Neural cell (in vitro differentiated cells): Measurements from ENCODE around the gene RAB15. TPM values are rescaled to one million over a fixed set of nuclear protein-coding genes. Genes with fewer than 3 reads are reported as not detected.

Experiments used
- H2AFZ ChIP-seq: fragments of 200-600, 300-800 bp; sonication (generic), shearing (Covaris generic); 2 replicates; pipeline ENCODE4 v1.6.0; 2014; ENCODE audit warnings: low read depth, mild to moderate bottlenecking, antibody characterized with exemption, low read length, moderate library complexity
- H3F3A ChIP-seq: fragments of 200-600 bp; shearing (Covaris generic); 2 replicates; pipeline ENCODE4 v1.6.1; 2016; ENCODE audit warnings: mild to moderate bottlenecking, moderate library complexity, mixed read lengths, antibody characterized with exemption, low read length; ENCODE audit not compliant: insufficient read depth, poor library complexity, severe bottlenecking
- H3K27ac ChIP-seq: fragments of 200-600, 300-800 bp; sonication (generic), shearing (Covaris generic); 2 replicates; pipeline ENCODE4 v1.5.1; 2014; ENCODE audit warnings: mild to moderate bottlenecking, low read length, moderate library complexity
- H3K27me3 ChIP-seq: fragments of 300-800, 200-600 bp; sonication (generic), shearing (Covaris generic); 2 replicates; pipeline ENCODE4 v1.6.0; 2014; ENCODE audit warnings: mild to moderate bottlenecking, low read depth, low read length, moderate library complexity; ENCODE audit not compliant: insufficient read depth
- H3K36me3 ChIP-seq: fragments of 300-800, 200-600 bp; sonication (generic), shearing (Covaris generic); 2 replicates; pipeline ENCODE4 v1.5.1; 2014; ENCODE audit warnings: mild to moderate bottlenecking, antibody characterized with exemption, low read length, moderate library complexity; ENCODE audit not compliant: insufficient read depth
- H3K4me2 ChIP-seq: fragments of 300-800, 200-600 bp; sonication (generic), shearing (Covaris generic); 2 replicates; pipeline ENCODE4 v1.6.0; 2014; ENCODE audit warnings: mild to moderate bottlenecking, low read length
- H3K4me3 ChIP-seq: fragments of 300-800, 200-600 bp; sonication (generic), shearing (Covaris generic); 2 replicates; pipeline ENCODE4 v1.5.1; 2014; ENCODE audit warnings: mild to moderate bottlenecking, low read length, moderate library complexity
- H3K79me2 ChIP-seq: fragments of 200-600 bp; shearing (Covaris generic); replicated peaks from 2 replicates; pipeline ENCODE4 v1.6.0; 2014; ENCODE audit warnings: mild to moderate bottlenecking, low read length, moderate library complexity; ENCODE audit not compliant: insufficient read depth
- H3K9ac ChIP-seq: fragments of 300-800, 200-600 bp; sonication (generic), shearing (Covaris generic); 2 replicates; pipeline ENCODE4 v1.6.1; 2016; ENCODE audit warnings: mild to moderate bottlenecking, low read length, mixed read lengths
- H3K9me2 ChIP-seq: fragments of 200-600 bp; shearing (Covaris generic); 2 replicates; pipeline ENCODE4 v1.6.1; 2016; ENCODE audit warnings: mild to moderate bottlenecking, low read length, mixed read lengths; ENCODE audit not compliant: insufficient read depth
- H3K9me3 ChIP-seq: fragments of 200-600, 300-800 bp; sonication (generic), shearing (Covaris generic); 2 replicates; pipeline ENCODE4 v1.6.1; 2016; ENCODE audit warnings: mild to moderate bottlenecking, mixed run types, low read length, moderate library complexity, mixed read lengths
- H4K20me1 ChIP-seq: fragments of 200-600 bp; shearing (Covaris generic); 2 replicates; pipeline ENCODE4 v1.6.1; 2016; ENCODE audit warnings: mild to moderate bottlenecking, mixed run types; ENCODE audit not compliant: insufficient read depth
- EP300 ChIP-seq: fragments of 450-650 bp; conservative IDR thresholded peaks from 2 replicates; pipeline ENCODE4 v1.6.1; 2014; ENCODE audit warnings: antibody characterized with exemption, mild to moderate bottlenecking, moderate library complexity; ENCODE audit not compliant: poor library complexity, severe bottlenecking
- EZH2 ChIP-seq: fragments of 200-600, 300-800 bp; shearing (Covaris generic), sonication (generic); IDR thresholded peaks from 2 replicates; pipeline ENCODE4 v1.6.1; 2014; ENCODE audit warnings: antibody characterized with exemption, low read length, borderline replicate concordance, mild to moderate bottlenecking; ENCODE audit not compliant: insufficient read depth, poor library complexity, severe bottlenecking
- MXI1 ChIP-seq: fragments of 450-650 bp; conservative IDR thresholded peaks from 2 replicates; pipeline ENCODE4 v1.6.1; 2014; ENCODE audit warnings: antibody characterized with exemption, mild to moderate bottlenecking; ENCODE audit not compliant: poor library complexity, severe bottlenecking
- POLR2AphosphoS5 ChIP-seq: IDR thresholded peaks from 2 replicates; pipeline ENCODE4 v1.6.1; 2012
- RAD21 ChIP-seq: fragments of 450-650 bp; conservative IDR thresholded peaks from 2 replicates; pipeline ENCODE4 v1.6.1; 2014; ENCODE audit warnings: antibody characterized with exemption, mild to moderate bottlenecking, moderate library complexity
- SMC3 ChIP-seq: fragments of 450-650 bp; conservative IDR thresholded peaks from 2 replicates; pipeline ENCODE4 v1.6.1; 2014; ENCODE audit warnings: antibody characterized with exemption, mild to moderate bottlenecking, moderate library complexity; ENCODE audit not compliant: poor library complexity
- TAF1 ChIP-seq: IDR thresholded peaks from 2 replicates; pipeline ENCODE4 v1.6.1; 2012; ENCODE audit warnings: low read depth
- polyA plus RNA-seq: library from polyadenylated mRNA; depleted of rRNA; stranded (reverse); fragments of >200 nt; gene quantifications from 2 replicates; pipeline ENCODE4 v1.2.3, GENCODE V29; 2014
- TF ChIP-seq, protein P1 (sequence below): IDR thresholded peaks from 2 replicates; pipeline ENCODE4 v1.6.1; 2012; ENCODE audit warnings: borderline replicate concordance
- TF ChIP-seq, protein P2 (sequence below): fragments of 450-650 bp; IDR thresholded peaks from 2 replicates; pipeline ENCODE4 v1.5.1; 2014; ENCODE audit warnings: antibody characterized with exemption, mild to moderate bottlenecking, moderate library complexity; ENCODE audit not compliant: poor library complexity, severe bottlenecking

Gene RAB15
- polyA plus RNA-seq, 1 donor from 2014 or later = 42.0 TPM

DNA sequence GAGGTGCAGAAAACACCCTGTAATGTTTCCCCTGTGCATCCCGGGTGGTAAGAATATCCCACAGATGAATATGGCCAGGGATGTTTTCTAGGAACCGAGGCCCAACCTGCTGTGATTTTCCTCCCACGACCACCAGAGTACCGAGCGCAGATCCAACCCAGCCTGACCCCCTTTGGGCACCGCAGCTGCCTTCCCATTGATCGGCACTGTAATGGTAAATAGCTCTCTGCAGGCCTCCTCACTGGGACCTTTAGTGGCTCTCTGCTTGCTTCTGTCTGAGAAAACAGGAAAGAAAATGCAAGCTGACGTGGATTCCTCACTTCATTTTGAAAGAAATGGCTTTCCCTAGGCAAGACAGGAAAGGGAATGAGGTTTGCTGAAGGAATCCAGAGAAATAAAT, 2.4 kb upstream of the RAB15 start:
- no peaks in the 10 kb centered on the region for H3K9me2 ChIP-seq
- no peaks in the 10 kb centered on the region for H4K20me1 ChIP-seq
- H3K9ac ChIP-seq = no peak overlapping the region
- no peak for TF ChIP-seq EP300
- TF ChIP-seq SMC3 = no peak
- TF ChIP-seq EZH2 = no peak
- no peak for TF ChIP-seq RAD21
- no peak for TF ChIP-seq MXI1
- TF ChIP-seq, protein P1, sequence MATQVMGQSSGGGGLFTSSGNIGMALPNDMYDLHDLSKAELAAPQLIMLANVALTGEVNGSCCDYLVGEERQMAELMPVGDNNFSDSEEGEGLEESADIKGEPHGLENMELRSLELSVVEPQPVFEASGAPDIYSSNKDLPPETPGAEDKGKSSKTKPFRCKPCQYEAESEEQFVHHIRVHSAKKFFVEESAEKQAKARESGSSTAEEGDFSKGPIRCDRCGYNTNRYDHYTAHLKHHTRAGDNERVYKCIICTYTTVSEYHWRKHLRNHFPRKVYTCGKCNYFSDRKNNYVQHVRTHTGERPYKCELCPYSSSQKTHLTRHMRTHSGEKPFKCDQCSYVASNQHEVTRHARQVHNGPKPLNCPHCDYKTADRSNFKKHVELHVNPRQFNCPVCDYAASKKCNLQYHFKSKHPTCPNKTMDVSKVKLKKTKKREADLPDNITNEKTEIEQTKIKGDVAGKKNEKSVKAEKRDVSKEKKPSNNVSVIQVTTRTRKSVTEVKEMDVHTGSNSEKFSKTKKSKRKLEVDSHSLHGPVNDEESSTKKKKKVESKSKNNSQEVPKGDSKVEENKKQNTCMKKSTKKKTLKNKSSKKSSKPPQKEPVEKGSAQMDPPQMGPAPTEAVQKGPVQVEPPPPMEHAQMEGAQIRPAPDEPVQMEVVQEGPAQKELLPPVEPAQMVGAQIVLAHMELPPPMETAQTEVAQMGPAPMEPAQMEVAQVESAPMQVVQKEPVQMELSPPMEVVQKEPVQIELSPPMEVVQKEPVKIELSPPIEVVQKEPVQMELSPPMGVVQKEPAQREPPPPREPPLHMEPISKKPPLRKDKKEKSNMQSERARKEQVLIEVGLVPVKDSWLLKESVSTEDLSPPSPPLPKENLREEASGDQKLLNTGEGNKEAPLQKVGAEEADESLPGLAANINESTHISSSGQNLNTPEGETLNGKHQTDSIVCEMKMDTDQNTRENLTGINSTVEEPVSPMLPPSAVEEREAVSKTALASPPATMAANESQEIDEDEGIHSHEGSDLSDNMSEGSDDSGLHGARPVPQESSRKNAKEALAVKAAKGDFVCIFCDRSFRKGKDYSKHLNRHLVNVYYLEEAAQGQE = no peak
- TF ChIP-seq, protein P2, sequence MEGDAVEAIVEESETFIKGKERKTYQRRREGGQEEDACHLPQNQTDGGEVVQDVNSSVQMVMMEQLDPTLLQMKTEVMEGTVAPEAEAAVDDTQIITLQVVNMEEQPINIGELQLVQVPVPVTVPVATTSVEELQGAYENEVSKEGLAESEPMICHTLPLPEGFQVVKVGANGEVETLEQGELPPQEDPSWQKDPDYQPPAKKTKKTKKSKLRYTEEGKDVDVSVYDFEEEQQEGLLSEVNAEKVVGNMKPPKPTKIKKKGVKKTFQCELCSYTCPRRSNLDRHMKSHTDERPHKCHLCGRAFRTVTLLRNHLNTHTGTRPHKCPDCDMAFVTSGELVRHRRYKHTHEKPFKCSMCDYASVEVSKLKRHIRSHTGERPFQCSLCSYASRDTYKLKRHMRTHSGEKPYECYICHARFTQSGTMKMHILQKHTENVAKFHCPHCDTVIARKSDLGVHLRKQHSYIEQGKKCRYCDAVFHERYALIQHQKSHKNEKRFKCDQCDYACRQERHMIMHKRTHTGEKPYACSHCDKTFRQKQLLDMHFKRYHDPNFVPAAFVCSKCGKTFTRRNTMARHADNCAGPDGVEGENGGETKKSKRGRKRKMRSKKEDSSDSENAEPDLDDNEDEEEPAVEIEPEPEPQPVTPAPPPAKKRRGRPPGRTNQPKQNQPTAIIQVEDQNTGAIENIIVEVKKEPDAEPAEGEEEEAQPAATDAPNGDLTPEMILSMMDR = no peak
- H3K4me3 ChIP-seq = no peak overlapping the region
- no peaks in the 10 kb centered on the region for H3F3A ChIP-seq
- no peaks in the 10 kb centered on the region for H3K27me3 ChIP-seq
- H3K79me2 ChIP-seq = no peaks in the 10 kb centered on the region
- H2AFZ ChIP-seq = no peak overlapping the region
- no peak overlapping the region for H3K4me2 ChIP-seq
- no peaks in the 10 kb centered on the region for H3K9me3 ChIP-seq
- H3K36me3 ChIP-seq = no peaks in the 10 kb centered on the region
- no peak overlapping the region for H3K27ac ChIP-seq

DNA sequence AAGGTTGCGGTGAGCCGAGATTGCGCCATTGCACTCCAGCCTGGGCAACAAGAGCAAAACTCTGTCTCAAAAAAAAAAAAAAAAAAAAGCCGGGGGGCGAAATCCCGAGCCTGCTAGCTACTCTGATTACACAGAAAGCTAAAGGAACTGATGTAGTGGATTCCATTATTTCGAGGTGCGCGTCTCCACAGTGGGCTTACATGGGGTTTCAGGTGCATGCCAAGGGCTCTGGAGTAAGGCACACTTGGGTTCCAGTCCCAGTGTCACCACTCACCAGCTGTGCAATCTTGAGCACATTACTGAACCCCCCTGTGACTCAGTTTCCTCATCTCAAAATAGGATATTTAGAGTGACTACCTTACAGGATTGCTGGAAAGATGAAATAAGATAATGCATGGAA, 1.7 kb upstream of the RAB15 start:
- Histone ChIP-seq H3K27ac (no peak overlapping the region), H3K4me2 (no peak overlapping the region), H3K27me3 (no peaks in the 10 kb centered on the region), H3K79me2 (no peaks in the 10 kb centered on the region), H3K9me2 (no peaks in the 10 kb centered on the region), H3F3A (no peaks in the 10 kb centered on the region), H2AFZ (no peak overlapping the region), H3K9me3 (no peaks in the 10 kb centered on the region), H4K20me1 (no peaks in the 10 kb centered on the region), H3K4me3 (no peak overlapping the region), H3K9ac (no peak overlapping the region), H3K36me3 (no peaks in the 10 kb centered on the region)
- TF ChIP-seq POLR2AphosphoS5 (no peak), EZH2 (no peak), RAD21 (no peak), EP300 (no peak), MXI1 (no peak), TAF1 (no peak)
- TF ChIP-seq, protein P2 = no peak
